ENCODE data around the gene SMPD2.

SMPD2 gene

GRCh38 chr6:109446541-109446940, 6.0 kb downstream of the SMPD2 start:
- H3K27ac ChIP-seq = no peak overlapping the region
- TF ChIP-seq, protein P1, sequence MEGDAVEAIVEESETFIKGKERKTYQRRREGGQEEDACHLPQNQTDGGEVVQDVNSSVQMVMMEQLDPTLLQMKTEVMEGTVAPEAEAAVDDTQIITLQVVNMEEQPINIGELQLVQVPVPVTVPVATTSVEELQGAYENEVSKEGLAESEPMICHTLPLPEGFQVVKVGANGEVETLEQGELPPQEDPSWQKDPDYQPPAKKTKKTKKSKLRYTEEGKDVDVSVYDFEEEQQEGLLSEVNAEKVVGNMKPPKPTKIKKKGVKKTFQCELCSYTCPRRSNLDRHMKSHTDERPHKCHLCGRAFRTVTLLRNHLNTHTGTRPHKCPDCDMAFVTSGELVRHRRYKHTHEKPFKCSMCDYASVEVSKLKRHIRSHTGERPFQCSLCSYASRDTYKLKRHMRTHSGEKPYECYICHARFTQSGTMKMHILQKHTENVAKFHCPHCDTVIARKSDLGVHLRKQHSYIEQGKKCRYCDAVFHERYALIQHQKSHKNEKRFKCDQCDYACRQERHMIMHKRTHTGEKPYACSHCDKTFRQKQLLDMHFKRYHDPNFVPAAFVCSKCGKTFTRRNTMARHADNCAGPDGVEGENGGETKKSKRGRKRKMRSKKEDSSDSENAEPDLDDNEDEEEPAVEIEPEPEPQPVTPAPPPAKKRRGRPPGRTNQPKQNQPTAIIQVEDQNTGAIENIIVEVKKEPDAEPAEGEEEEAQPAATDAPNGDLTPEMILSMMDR (conservative IDR thresholded peaks at IDR 0.05) = no peak

- H3K27ac ChIP-seq = no peak overlapping the region
- TF ChIP-seq, protein P1 (conservative IDR thresholded peaks at IDR 0.05) = no peak
These were observed 6.6 kb downstream of the SMPD2 start for GRCh38 chr6:109447087-109447486.

GRCh38 chr6:109447878-109448555, 7.5 kb downstream of the SMPD2 start:
- no peak overlapping the region for H3K27ac ChIP-seq
- TF ChIP-seq, protein P1 (conservative IDR thresholded peaks at IDR 0.05) = no peak

DNA sequence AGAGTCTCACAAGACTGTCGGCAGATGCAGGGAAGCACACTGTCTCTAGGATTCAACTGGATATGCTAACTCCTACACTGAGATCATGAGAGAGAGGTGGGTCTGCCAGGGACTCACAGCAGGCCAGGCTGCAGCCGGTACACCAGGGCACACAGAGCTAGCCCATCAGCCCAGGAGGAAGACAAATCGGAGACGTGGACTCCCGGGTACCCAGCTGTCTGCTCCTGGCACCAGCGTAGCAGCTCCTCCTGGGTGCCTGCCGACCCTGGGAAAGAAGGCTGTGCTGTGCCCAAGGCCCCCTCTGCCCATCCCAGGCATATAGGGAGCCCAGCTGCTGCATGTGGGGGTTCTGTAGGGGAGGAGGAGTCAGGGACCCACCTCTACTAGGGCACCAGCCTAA, 8.1 kb downstream of the SMPD2 start:
- H3K27ac ChIP-seq = no peak overlapping the region

DNA sequence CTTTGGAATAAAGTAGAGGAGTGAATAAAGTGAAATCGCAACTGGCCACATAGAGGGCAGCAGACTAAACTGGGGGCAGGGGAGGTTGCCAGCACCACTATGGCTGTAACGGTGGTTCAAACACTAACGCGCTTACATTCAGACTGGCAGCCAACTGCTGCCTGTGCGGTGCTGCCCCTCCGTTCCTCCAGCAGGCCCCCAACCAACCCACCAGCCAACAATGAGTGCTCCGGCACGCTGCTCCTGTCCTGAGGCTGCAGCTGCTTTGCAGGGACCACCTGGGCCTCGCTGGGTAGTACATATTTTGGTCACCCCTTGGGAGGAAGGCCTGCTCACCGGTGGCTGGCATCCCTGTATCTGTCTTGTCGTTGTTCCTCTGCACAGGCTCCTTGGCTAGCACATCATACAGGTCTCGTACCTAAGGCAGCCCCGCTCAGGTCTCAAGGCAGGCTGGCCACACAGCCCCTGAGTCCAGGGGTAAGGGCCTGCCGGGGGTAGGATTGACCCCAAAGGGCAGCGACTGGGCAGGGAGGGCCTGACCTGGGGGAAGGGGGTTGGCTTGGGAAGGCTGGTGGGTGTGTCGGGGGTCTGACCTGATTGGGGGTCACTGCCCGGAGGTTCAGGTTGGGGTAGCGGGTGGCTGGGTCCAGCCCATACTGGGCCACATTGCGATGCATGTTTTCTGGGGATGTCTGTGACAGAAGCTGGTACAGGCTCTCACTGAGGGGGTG, 8.7 kb downstream of the SMPD2 start:
- no peak overlapping the region for H3K27ac ChIP-seq
- TF ChIP-seq, protein P1 (conservative IDR thresholded peaks at IDR 0.05) = 0 out of 2 replicates have a peak, but pooled peaks have one; percentile 6

More for the DNA sequence above, 8.1 kb downstream of the SMPD2 start:
- TF ChIP-seq, protein P1 (conservative IDR thresholded peaks at IDR 0.05) = no peak

- TF ChIP-seq, protein P1 (conservative IDR thresholded peaks at IDR 0.05) = no peak
- no peak overlapping the region for H3K27ac ChIP-seq
These were observed 9.5 kb downstream of the SMPD2 start for GRCh38 chr6:109449795-109450673.

DNA sequence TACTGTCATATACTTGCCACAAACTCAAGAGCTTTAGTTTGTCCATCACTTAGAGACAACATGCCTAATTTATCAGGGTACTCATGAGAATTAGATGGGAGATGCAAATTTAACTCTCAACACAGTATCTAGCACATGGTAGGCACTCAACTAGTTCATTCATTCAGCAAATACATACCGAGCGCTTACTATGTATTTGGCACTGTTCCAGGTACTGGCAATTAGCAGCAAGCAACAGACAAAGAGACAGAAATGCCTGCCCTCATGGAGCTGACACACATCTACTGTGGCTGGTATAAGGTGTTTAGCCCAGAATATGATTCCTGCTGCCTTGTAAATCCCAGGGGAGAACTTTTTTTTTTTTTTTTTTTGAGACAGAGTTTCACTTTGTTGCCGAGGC, 10.3 kb downstream of the SMPD2 start:
- TF ChIP-seq, protein P1 (conservative IDR thresholded peaks at IDR 0.05) = no peak
- no peak overlapping the region for H3K27ac ChIP-seq
